ENCODE measurements around the gene PRKAR2B. TPM values are rescaled to one million over a fixed set of nuclear protein-coding genes. Genes with fewer than 3 reads are reported as not detected.

The PRKAR2B gene
- total RNA-seq, 1 donor from 2014 or later: 20.3 TPM

GRCh38 chr7:107145067-107145838, 100.7 kb downstream of the PRKAR2B start:
- H3K4me1 Mint-ChIP-seq (ENCODE audit: low read depth): peaks cover 4% of the 10 kb centered on the region
- H3K27ac Mint-ChIP-seq: peak overlapping the region; percentile 71
- DNase-seq (ENCODE audit: low spot score, unreplicated experiment): no peak
- no peaks in the 10 kb centered on the region for H3K27me3 Mint-ChIP-seq
- TF ChIP-seq CTCF (IDR thresholded peaks at IDR 0.05; ENCODE audit: unreplicated experiment): no peak
- no peaks in the 10 kb centered on the region for H3K9me3 Mint-ChIP-seq (ENCODE audit: low read depth)
- H3K4me3 Mint-ChIP-seq (ENCODE audit: low read depth): no peak overlapping the region
- no peaks in the 10 kb centered on the region for H3K36me3 Mint-ChIP-seq (ENCODE audit: insufficient read depth)

GRCh38 chr7:107147464-107148393, 103.2 kb downstream of the PRKAR2B start:
- Mint-ChIP-seq H3K4me1 (ENCODE audit: low read depth) (peaks cover 4% of the 10 kb centered on the region), H3K27ac (no peak overlapping the region), H3K36me3 (ENCODE audit: insufficient read depth) (no peaks in the 10 kb centered on the region), H3K27me3 (no peaks in the 10 kb centered on the region), H3K4me3 (ENCODE audit: low read depth) (no peak overlapping the region), H3K9me3 (ENCODE audit: low read depth) (no peaks in the 10 kb centered on the region)
- DNase-seq (ENCODE audit: low spot score, unreplicated experiment): no peak
- TF ChIP-seq CTCF (IDR thresholded peaks at IDR 0.05; ENCODE audit: unreplicated experiment): peak; percentile 62

GRCh38 chr7:107148721-107149120, 104.2 kb downstream of the PRKAR2B start:
- no peak for DNase-seq (ENCODE audit: low spot score, unreplicated experiment)
- no peak for TF ChIP-seq CTCF (IDR thresholded peaks at IDR 0.05; ENCODE audit: unreplicated experiment)
- H3K27ac Mint-ChIP-seq: no peak overlapping the region
- no peaks in the 10 kb centered on the region for H3K9me3 Mint-ChIP-seq (ENCODE audit: low read depth)
- H3K4me3 Mint-ChIP-seq (ENCODE audit: low read depth): no peak overlapping the region
- H3K27me3 Mint-ChIP-seq: no peaks in the 10 kb centered on the region
- H3K4me1 Mint-ChIP-seq (ENCODE audit: low read depth): peaks cover 4% of the 10 kb centered on the region
- no peaks in the 10 kb centered on the region for H3K36me3 Mint-ChIP-seq (ENCODE audit: insufficient read depth)

GRCh38 chr7:107149863-107150262, 105.4 kb downstream of the PRKAR2B start:
- peaks cover 1% of the 10 kb centered on the region for H3K4me1 Mint-ChIP-seq (ENCODE audit: low read depth)
- TF ChIP-seq CTCF (IDR thresholded peaks at IDR 0.05; ENCODE audit: unreplicated experiment): no peak
- H3K9me3 Mint-ChIP-seq (ENCODE audit: low read depth): no peaks in the 10 kb centered on the region
- no peak for DNase-seq (ENCODE audit: low spot score, unreplicated experiment)
- no peak overlapping the region for H3K4me3 Mint-ChIP-seq (ENCODE audit: low read depth)
- peaks cover 2% of the 10 kb centered on the region for H3K36me3 Mint-ChIP-seq (ENCODE audit: insufficient read depth)
- no peaks in the 10 kb centered on the region for H3K27me3 Mint-ChIP-seq
- no peak overlapping the region for H3K27ac Mint-ChIP-seq

GRCh38 chr7:107150375-107151073, 106.0 kb downstream of the PRKAR2B start:
- H3K36me3 Mint-ChIP-seq (ENCODE audit: insufficient read depth): peaks cover 2% of the 10 kb centered on the region
- H3K9me3 Mint-ChIP-seq (ENCODE audit: low read depth): no peaks in the 10 kb centered on the region
- TF ChIP-seq CTCF (IDR thresholded peaks at IDR 0.05; ENCODE audit: unreplicated experiment): peak; percentile 88
- peak; percentile 50 for DNase-seq (ENCODE audit: low spot score, unreplicated experiment)
- no peaks in the 10 kb centered on the region for H3K27me3 Mint-ChIP-seq
- no peaks in the 10 kb centered on the region for H3K4me1 Mint-ChIP-seq (ENCODE audit: low read depth)
- no peak overlapping the region for H3K4me3 Mint-ChIP-seq (ENCODE audit: low read depth)
- H3K27ac Mint-ChIP-seq: no peak overlapping the region
